GM19193 (cell line): ENCODE data around the gene C11orf58.

Experiments
- POLR2A ChIP-seq: IDR thresholded peaks from 4 replicates; pipeline ENCODE4 v1.6.1; 2011; ENCODE audit not compliant: insufficient read depth, insufficient read length; ENCODE audit errors: extremely low read depth

Gene C11orf58

DNA sequence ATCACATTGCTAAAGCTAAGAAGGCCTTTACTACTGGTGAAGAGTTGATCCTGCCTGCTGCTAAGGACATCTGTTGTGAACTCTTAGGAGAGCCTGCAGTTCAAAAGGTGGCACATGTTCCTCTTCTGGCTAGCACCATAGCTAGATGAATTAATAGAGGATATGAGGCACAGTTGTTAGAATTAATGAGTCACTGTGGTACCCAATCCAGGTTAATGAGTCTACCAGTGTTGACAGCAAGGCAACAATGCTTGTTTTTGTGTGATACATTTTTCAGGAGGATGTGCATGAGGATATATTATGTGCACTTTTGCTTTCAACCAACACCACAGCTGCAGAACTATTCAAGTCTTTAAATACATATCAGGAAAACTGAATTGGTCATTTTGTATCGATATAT lies 12.0 kb downstream of the C11orf58 start:
- TF ChIP-seq POLR2A, result no peak

DNA sequence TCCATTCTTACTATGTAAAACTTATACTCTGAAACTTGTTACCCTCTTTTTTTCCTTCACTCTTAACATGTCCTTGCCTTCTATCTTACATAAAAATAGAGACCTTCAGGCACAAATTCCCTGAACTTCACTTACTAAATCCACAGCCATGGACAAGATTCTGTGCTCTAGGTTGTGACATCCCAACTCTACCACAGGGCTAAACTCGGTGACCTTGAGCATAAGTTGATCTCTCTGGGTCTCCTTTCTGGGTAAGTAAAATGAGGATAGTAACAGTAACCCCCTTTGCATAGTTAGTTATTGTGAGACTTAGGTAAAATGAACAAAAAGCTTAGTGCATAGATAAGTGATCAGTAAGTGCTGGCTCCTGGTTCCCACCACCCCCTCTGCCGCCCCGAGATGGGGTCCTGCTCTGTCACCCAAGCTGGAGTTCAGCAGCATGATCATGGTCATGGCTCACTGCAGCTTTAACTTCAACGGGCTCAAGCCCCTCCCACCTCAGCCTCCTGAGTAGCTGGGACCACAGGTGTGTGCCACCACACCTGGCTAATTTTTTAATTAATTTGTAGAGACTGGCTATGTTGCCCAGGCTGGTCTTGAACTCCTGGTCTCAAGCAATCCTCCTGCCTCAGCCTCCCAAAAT lies 20.1 kb downstream of the C11orf58 start:
- no peak for TF ChIP-seq POLR2A

DNA sequence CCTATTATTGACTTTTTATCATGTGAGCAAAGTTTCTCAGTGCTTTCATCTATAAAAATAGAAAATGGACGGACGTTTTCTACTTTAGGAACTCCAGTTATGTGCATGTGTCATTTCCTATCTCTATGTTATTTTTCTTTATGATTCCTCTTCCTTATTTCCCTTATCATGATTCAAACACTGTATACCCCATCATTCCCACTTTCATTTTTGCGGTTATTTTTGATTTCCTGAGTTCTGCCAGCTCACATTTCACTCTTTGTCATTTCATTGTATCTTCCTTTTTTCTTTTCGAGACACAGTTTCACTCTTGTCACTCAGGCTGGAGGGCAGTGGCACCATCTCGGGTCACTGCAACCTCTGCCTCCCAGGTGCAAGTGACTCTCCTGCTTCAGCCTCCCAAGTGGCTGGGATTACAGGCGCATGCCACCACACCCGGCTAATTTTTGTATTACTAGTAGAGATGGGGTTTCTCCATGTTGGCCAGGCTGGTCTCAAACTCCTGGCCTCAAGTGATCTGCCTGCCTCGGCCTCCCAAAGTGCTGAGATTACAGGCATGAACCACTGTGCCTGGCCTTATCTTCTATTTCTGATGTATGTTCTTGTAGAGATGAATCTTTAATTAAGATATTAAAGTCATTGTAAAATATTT lies 21.5 kb downstream of the C11orf58 start:
- TF ChIP-seq POLR2A, result no peak

DNA sequence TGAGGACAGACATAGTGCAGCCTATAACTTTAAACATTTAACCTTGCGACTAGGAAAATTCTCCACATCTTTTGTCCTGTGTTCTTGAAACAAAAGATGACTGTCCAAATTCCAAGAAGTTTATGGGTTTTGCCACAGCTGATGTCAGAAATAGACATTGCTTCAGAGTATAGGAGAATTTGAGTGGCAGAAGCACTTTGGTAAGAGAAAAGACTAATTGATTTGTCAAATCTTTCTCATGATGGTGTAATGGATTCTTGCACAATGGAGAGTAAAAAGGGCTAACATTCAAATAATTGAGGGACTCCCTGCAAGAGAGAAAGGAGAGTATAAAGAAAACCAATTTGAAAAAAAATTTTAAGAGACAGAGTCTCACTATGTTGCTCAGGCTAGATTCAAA lies 25.3 kb downstream of the C11orf58 start:
- TF ChIP-seq POLR2A, result no peak

DNA sequence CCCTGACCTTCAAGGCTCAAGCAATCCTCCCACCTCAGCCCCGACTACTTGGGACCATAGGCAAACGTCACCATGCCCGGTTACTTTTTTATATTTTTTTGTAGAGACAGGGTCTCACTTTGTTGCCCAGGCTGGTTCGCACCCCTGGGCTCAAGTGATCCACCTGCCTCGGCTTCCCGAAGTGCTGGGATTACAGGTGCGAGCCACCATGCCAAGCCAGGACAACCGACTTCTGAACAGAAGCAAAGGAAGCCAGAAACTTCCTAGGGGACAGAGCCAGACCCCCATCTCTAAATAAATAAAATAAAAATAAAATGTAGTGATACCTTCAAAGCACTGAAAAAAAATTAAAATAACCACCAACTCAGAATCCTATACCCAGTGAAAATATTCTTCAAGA lies 26.4 kb downstream of the C11orf58 start:
- no peak for TF ChIP-seq POLR2A

DNA sequence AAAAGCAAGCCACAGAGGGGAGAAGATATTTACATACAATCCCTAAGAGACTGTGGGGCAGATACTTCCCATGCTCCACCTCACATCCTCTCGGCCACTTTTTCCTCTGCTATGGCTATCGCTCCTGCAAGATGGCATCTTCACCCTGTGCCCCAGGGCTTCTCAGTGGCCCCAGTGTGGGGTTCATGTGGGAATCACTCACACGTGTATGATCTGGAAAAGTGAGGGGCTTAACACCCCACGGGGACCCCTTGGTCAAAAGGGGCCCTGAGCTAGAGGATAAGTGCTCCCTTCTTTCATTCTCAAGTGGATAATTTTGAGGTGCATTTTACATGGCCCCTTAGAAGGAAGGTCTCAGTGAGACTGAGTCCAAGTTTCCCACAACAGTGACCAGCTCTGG lies 28.7 kb downstream of the C11orf58 start:
- TF ChIP-seq POLR2A, result no peak

DNA sequence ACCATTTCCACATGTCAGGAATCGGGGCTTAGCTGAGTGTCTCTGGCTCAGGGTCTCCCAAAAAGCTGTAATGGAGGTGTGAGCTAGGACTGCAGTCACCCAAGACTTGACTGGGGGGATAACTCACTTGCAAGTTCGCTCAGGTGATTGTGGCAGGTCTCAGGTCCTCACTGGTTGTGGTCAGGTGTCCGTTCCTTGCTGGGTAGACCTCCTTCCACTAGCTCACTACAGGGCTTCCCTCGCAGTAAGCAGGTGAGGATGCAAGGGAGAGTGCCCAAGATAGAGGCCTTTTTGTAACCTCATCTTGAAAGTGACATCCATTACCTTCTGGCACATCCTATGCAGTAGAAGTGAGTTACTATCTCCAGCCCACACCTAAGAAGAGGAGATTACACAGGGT lies 29.5 kb downstream of the C11orf58 start:
- no peak for TF ChIP-seq POLR2A

DNA sequence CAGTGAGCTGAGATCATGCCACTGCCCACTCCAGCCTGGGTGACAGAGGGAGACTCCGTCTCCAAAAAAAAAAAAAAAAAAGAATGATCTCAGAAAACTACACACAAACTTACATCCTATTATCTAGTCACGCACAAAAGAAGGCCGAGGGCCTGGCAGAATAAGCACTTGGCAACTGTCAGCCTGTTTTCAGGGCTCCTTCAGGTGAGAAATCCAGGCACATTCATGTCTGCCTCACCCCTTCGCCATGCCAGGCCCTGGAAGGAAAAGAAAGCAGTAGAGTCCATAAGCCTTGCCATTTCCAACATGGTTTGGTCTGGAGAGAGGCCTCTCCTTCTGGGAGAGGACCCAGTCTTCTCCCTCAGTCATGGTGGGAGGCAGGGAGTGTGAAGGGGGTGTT lies 30.9 kb downstream of the C11orf58 start:
- no peak for TF ChIP-seq POLR2A

DNA sequence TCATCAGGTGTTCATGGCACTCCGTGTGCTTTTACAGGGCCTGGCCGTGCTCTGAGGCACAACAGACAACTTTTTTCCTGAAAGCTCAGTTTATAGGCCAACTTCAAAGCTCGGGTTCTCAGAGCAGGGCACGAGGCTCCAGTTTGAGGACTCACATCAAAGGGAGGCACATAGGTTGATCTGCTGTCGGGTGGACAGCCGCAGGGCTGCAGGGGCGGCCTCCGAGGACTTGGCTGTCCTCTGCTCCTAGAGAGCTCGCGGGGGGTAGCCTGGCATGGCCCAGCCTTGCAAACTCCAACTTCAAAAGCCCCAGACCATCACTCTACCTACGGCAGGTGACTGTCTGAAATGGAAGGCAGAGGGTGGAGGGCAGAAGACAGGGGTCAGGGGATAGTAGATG lies 31.6 kb downstream of the C11orf58 start:
- TF ChIP-seq POLR2A, result no peak

DNA sequence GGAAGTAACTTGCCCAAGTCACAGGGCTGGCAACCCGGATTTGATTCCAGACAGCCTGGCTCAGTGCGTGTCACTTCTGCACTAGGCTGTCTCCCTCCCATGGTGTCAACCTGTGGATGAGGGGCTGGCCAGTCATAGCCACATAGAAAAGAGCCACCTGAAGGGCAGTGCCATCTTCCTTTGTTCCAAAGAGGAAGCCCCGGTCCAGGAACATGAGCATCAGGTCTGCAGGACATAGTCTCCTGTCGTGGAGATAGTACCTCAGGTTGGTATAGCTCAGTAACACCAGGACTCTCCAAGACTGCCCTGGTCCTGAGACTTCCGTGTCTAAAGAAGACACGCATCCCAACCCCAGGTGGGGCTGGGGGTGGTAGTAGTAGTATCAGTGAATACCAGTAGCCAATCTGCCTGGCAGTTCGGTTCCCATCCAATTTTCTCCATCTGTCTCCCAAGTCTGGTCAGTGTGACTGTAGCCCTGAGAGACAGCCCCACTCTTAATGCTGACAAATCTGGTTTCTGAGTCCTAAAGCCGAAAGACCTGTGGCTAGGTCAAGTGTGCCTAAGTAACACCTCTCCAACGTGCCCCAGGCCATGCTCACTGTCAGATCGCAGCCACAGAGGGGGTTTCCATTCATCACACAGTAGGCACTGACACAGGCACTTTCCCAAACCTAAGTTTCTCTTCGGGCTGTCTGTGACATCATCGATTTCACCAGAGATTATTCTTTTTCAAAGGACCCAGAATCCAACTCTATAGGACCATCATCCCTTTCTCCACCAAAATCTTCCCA lies 33.1 kb downstream of the C11orf58 start:
- TF ChIP-seq POLR2A, result no peak

DNA sequence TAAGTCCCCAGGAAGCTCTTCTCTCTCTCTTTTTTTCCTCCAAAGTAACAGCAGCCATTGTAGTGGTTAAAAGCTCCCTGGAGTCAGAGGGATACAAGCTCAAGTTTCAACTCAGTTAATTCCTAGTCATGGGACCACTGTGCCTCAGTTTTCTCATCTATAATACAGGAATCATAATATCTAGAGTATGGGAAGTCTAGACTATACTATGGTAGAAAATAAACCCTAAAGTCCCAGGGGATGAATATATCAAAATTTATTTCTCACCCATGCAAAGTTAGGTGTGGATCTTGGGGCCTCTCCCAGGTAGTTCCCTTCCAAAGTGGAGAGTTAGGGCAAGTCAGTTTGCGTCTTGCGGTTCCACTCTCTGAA lies 33.7 kb downstream of the C11orf58 start:
- no peak for TF ChIP-seq POLR2A

DNA sequence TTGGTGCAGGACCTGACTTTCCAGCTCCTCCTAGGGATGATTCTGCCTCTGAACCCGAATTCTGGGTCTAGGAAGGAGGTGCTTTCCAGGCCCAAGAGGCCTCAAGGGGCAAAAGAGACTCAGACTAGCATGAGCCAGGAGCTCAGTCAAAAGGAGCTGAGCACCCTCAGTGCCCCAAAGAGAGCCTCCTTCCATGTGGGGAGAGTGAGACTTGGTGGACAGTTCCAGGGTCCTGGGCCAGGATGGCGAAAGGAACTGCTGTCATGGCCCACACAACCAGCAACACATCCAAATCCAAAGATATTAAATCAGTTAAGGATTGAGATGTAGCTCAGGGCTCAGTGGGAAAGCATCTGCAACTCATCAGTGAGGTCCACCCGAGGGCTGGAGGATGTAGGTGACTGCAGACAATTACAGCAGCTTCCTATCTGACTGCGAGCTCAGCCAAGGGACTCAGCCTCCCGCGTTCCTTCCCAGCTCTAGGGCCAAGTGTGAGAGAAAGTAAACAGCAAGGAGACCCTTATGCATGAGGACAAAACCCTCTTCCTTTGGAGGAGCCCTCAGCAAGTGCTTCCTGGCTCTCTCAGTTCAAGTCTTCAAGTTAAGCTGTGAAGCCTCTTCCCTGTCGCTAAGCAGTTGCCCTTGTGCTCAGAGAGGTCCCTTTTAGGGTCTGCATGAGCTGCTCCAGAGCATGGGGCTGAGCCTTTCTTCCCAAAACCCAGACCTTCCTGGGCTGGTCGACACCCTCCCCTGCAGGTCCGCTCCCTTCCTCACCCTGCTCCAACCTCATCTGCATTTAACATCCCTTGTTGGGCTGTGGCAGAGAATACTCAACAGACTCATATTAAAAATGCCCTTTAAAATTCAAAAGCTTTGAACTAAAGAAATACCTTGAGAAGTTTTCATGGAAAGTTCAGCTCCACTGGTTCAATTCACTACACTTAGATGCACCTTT lies 35.8 kb downstream of the C11orf58 start:
- TF ChIP-seq POLR2A, result no peak

DNA sequence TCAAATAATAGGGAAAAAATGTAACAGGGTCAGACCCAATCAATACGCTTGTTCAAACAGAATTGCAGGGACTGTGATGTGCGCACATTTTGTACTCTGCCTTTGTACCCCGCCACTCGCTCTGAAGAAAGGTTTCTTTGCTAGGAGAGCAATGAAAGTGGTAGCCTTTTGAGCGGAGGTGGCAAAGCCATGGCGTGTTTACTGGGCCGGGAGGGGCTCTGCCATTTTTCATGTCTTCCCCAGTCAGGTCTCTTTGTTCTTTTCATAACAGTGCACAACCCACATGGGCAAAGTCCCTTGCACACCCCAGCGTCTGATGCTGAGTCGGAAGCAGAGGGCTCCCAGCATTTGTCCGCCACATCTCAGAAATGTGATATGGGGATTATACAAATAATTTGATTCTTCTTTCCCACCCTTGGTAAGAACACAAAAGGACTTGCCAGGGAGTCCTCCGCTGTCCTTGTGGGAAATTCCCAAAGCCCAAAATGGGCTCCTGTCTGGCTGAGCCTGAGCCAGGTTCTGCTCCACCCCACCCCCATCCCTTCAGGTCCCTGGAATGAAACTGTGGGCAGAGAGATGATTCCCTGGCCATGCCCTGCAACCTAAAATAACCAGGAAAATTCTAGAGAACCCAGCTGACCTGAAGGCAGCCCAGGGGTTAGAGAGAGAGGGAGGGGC lies 36.6 kb downstream of the C11orf58 start:
- TF ChIP-seq POLR2A, result no peak

DNA sequence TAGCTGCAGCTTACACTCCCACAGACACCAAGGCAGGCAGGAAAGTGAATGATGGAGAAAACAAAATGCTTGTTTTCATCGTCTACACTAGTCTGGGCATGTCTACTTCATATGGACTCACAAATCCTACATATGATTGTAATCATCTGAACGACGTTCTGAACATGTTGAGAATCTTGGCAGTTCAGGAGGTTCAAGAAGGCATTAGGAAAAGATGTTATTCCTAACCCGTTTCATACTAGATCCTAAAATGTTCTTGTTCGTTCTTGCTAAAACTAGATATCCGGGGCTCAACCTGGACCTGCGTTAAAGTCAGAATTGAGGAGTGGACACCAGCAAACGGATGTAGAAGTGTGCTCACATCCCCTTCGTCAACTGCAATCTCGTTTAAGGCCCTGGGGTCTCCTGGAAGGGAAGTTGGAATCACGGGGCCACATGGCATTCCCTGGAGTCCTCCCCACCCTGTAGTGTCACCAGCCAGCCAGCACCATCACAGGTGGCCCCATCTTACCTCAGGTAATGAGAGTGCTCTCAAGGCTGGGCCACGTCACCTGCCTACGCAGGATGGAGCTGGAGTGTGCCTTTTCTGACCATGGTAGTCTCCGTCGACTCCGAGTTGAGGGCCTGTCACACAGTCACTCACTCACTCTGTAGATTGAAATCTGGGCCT lies 37.3 kb downstream of the C11orf58 start:
- no peak for TF ChIP-seq POLR2A

DNA sequence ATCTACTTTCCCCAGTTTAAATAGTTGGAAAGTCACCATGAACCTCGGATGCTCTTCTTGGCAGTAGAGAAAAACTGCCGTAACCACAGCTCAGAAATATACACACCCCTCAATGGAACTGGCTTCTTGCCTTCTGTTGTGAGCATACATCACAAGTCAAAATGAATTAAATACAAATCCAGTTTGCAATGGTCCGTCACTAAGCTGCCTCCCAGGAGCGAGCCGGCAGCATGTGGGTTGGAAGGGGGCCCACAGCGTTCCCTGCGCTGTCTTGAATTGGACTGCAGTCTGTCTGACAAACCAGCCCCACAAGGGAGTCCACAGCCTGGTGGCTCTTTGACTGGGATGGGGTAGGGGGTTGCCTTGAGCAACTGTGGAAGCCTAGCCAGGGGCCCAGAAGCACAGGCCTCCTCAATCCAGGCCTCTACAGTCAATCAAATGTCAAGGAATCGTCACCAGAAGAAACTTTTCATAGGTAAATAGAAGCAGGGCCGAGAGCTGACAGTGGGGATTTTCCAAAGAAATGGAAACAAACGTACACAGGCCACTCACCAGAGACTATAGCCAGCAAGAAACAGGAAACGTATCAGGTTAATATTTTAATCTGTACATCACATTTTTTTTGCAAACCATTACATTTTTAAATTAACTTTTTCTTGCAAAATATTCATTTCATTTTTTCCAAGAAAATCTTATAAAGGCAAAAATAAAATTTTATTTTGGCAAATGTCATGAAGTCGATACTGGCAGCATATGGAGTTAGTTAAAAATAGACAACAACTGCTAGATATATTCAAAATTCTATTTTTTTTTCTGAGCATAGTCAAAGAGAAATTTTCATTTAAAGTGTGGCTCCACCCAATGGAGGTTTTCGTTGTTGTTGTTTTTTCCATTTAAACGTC lies 38.5 kb downstream of the C11orf58 start:
- TF ChIP-seq POLR2A, result no peak
